HG03565 (cell line): ENCODE measurements around the gene MICALL1.
"Not testable (repeated sequence)": the region's sequence is repeated elsewhere in the genome, so short reads cannot be mapped to it uniquely, and the experiment has no call there.

Experiments used
- ATAC-seq: cut with Tn5 transposase; IDR thresholded peaks from one replicate; pipeline ENCODE4 v1.9.1; 2021; ENCODE audit warnings: mild to moderate bottlenecking, moderate library complexity; ENCODE audit not compliant: unreplicated experiment

The MICALL1 gene

DNA sequence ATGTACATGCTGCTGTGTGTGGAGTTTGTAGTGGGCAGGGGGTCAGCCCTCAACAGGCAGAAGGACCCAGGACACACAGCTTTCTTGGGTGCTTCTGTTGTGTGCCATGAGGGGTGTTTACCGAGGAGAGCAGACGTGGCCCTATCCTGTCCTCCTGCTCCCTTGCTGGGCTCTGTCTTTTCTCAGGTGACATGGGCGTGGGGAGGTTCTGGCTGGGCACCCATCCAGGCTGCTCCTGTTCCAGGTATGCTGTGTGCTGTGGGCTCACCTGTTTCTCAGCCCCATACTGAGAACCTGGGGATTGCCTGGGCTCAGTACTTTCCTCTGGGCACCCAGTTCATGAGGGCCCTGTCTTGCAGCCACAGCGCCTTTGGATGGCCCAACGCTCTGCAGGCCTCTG lies 23.3 kb downstream of the MICALL1 start:
- no peak for ATAC-seq

DNA sequence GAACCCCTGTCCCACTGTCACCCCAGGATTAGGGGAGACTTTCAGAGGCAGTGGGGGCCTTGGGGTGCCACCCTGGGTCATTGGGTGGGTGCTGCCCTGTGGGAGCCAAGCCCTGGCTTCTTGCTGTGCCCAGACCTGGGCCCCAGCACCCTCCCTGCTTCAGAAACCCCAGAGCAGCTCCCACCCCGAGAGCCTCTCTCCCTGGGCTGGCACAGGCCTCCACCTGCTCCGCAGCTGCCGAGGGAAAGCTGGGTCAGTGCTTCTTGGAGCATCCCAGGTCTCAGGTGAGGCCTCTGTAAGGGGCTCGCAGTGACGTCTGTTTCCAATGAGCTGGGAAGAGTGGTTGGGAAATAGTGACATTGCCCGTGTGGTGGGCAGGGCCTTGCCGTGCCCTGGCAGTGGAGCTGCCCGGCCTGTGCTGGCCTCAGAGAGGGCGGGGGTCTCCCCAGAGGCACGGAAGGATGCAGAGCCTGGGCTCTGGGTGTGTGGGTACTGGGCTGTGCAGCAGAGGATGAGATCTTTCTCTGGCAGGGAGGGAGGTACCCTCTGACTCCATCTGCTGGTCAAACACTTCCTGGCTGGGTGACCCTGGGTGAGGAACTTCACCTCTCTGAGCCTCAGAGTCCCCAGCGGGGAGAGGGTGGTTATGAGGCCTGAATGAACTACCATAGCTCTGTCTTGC lies 24.3 kb downstream of the MICALL1 start:
- ATAC-seq, result no peak

DNA sequence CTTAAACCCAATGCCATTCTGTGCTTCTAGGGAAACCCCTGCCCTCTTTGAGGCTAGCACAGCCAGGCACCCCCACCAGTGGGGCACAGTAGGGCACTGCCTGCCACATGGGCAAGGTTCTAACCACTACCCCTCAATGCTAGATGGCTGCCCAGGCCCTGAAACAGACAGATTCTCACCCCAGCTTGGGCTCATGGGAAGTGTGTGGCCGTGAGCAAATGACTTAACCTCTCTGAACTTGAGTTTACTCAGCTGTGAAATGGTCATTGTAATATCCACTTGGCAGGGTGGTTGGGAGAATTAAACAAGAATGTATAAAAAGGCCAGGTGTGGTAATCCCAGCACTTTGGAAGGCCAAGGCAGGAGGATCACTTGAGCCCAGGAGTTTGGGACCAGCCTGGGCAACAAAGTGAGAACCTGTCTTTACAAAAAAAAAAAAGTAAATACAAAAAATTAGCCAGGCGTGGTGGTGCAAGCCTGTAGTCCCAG lies 24.9 kb downstream of the MICALL1 start:
- no peak for ATAC-seq

DNA sequence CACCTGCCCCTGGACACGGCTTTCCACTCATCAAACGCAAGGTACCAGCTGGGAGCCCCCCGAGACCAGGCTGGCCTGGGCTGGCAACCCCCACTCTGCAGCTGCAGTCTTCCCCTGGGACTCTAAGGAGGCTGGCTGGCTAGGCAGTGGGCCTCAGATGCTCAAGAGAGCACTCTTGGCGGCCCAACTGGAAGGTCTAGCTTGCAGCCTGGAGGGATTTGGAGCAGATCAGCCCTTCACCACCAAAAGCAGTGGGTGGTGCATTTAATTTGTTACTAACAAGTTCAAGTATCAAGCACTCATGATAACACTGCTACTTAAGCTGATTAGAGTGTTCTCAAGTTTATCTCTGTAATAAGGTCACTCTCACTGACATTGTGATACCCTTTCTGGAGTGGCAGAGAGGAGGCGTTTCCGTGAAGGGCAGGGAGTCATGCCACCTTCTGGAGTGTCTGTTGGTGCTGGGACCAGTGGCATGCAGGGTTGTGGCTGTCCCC lies 25.8 kb downstream of the MICALL1 start:
- no peak for ATAC-seq

DNA sequence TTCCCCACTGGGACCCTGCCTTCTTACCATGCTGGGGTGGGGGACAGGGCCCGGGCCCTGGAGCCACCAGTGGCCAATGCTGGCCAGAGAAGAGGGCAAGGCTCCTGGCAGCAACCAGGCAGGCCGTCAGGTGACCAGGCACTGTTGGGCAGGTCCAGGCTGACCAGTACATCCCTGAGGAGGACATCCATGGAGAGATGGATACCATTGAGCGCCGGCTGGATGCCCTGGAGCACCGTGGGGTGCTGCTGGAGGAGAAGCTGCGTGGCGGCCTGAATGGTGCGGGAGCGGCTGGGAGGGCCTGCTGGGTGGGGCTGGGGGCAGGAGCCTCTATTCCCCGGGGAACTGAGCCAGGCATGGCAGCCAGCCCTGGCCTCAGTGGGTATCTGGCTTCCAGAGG lies 26.3 kb downstream of the MICALL1 start:
- no peak for ATAC-seq

DNA sequence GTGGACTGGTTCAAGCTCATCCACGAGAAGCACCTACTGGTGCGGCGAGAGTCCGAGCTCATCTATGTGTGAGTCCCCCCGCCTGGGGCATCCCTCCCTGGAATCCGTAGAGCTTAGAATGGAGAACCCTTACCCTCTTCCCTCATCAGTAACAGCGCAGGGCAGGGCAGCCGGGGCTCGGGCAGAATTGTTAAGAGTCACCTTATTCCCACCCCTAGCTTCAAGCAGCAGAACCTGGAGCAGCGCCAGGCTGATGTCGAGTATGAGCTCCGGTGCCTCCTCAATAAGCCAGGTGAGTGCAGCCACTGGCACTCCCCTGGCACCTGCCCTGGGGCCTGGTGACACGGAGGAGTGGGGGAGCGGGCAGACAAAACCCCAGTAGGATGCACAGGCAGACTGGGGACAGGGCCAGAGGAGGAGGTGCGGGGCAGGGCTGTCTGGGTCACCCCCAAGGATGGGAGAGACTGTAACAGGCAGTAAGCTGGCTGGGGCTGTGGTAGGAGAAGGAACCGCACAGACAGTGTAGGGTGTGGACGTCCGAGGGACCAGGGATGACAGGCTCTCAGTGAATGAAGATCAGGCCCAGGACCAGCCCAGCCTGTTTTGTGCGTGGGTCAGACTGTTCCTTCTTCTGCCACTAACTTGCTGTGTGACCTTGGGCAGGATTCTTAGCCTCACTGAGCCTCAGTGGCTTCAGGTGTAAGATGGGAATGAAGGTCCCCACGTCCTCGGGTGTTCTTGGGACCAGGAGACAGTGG lies 26.9 kb downstream of the MICALL1 start:
- ATAC-seq, result no peak

DNA sequence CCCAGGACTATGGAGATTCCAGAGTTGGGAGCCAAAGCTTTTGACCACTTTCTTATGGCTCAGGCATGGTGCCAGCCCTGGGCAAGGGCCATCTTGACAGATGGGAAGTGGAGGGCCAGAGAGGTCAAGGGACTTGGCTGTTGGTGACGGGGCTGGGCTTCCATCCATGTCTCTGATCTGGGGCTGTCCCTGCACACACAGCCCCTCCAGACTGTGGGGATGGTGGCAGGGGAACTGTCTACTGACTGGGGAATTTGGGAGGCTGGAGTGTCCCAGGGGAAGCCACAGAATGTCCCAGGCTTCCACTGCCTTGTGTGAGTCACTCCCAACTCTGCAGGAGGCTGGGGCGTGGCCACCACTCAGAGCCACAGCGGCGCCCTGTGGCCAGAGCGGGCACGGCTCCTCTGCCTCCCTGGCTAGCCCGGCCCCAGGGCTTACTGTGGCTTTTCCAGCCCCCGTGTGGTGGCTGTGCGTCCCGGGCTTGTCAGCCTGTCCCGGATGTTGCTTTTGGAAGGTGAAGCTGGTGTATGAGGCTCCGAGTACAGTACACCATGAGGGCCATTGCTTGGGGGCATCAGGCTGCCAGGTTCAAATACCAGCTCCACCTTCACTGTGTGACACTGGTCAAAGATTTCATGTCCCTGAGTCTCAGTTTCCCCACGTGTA lies 27.7 kb downstream of the MICALL1 start:
- peak; percentile 72 for ATAC-seq

DNA sequence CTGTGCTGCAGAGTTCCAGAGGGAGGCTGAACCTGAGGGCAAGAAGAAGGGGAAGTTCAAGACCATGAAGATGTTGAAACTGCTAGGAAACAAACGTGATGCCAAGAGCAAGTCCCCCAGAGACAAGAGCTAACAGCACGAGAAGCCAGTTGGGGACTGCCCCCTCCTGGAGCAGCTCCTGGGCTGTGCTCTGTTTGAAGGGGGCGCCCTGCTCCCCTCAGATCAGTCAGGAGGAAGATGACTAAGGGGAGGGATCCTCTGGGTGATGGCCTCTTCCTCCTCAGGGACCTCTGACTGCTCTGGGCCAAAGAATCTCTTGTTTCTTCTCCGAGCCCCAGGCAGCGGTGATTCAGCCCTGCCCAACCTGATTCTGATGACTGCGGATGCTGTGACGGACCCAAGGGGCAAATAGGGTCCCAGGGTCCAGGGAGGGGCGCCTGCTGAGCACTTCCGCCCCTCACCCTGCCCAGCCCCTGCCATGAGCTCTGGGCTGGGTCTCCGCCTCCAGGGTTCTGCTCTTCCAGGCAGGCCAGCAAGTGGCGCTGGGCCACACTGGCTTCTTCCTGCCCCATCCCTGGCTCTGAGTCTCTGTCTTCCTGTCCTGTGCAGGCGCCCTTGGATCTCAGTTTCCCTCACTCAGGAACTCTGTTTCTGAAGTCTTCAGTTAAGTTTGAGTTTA lies 34.7 kb downstream of the MICALL1 start:
- ATAC-seq, result no peak

DNA sequence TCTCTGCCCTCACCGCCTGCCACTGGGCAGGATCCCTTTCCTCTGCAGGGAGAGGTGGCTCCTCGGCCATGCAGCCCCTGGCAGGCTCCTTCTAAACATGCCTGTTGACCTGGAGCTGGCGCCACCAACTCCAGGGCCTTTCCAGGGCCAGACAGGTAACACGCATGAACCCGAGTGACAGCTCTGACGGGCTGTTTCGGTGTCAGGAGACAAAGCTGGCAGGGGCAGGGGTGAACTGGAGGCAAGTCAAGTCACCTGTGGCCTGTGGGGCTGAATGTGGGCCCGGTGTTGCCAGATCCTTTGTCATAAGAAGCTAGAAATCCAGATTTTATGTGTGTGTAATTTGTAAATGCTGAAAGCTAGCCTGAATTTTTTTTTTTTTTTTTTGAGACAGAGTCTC lies 36.0 kb downstream of the MICALL1 start:
- no peak for ATAC-seq

DNA sequence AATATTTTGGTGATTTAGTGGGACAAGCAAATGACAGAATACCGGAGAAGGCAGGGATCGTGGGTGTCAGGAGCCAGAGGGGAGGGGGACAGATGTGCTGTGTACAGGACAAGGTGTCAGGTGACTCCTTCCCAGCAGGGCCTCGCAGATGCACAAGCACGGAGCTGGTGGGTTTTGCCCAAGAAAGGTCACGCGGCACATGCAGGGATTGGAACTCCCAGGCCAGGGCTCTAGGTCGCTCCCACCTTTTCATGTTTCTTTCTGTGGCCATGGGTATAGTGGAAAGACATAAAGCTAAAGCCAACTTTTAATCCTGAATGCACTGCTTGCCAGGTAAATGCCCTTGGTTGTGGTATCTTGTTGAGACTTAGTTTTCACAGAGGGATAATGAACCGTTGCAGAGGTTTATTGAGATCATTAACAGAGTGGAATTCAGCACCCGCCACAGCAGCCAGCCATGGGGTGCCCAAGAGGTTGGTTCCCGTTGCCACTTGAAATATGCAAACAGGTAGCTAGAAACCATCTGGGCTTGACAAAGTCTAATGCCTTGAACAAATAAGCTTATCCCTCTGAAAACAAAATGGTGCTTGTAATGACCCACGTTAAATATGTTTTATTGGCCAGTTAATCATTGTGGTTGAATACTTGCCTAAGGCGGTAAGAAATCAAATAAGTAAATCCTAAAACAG lies 37.2 kb downstream of the MICALL1 start:
- ATAC-seq, result no peak

DNA sequence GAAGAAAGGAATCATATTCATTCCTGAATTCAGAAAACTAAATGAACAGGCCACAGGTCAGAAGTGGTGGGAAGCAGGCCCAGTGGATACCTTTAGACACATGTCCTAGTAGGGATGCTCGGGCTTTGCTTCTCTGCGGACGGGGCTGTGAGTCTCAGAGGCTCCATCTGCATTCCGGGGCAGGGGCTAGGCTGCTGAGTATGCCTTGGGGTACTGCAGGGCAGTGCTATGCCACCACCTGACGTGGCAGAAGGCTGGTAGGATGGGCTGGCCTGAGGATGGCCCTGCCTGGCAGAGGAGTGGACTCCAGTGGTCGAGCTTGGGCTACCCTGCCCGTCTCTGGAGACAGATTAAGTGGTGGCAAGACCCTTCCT lies 37.7 kb downstream of the MICALL1 start:
- ATAC-seq, result no peak

DNA sequence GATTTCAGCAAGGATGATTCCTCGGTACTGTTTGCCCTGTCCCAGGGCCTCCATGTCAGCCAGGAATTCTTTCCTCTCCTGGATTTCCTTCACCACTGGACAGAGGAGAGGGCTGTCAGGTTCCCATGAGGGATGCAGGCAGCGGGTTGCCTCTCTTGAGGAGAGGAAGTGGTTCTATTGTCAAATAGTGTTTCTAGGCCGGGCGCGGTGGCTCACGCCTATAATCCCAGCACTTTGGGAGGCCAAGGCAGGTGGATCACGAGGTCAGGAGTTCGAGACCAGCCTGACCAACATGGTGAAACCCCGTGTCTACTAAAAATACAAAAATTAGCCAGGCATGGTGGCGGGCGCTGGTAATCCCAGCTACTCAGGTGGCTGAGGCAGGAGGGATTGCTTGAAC lies 38.3 kb downstream of the MICALL1 start:
- not testable (repeated sequence) for ATAC-seq

DNA sequence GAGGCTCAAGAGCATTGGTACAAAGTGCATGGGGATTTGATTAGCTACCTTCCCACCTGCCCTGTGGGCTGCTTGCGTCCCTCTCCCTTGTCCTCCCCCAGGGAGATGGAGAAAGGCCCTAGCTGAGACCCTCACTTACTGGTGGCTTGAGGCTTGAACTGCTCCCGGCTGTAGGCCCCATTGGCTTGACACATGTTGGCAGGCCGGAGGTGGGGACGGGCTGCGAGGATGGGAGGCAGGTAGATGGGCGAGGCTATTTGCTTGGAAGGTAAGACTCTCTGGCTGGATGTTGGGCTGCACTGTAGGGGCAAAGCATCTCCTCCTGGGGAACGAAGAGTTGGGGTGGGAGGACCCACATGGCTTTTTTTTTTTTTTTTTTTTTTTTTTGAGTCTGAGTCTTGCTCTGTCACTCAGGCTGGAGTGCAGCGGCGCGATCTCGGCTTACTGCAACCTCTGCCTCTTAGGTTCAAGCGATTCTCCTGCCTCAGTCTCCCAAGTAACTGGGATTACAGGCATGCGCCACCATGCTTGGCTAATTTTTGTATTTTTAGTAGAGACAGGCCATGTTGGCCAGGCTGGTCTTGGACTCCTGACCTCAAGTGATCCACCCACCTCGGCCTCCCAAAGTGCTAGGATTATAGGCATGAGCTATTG lies 41.2 kb downstream of the MICALL1 start:
- not testable (repeated sequence) for ATAC-seq

DNA sequence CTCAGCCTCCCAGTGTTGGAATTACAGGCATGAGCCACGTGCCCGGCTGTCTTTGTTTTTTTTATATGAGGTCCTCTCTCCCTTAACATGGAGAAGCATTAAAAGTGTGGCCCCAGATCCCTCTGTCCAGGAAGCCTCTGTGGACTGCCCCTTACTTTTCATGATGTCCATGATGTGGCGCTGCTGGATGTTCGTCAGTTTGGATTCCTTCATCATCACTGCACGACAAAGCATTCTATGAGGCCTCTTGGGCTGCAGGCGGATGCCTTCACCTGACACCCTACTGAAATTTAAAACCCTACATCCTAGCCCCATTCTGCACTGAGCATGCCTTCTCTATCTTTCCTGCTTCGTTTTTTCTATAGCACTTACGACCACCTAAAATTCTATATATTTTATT lies 45.2 kb downstream of the MICALL1 start:
- ATAC-seq, result no peak

DNA sequence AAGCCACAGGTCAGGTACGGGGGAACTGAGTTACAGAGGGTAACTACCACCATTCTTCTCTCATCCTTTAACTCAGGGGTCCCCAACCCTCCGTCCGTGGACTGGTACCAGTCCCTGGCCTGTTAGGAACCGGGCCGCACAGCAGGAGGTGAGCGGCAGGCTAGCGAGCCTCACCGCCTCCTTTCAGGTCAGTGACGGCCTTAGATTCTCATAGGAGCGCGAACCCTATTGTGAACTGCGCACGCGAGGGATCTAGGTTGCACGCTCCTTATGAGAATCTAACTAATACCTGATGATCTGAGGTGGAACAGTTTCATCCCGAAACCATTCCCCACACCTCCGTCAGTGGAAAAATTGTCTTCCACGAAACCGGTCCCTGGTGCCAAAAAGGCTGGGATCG lies 46.5 kb downstream of the MICALL1 start:
- ATAC-seq, result not testable (repeated sequence)

DNA sequence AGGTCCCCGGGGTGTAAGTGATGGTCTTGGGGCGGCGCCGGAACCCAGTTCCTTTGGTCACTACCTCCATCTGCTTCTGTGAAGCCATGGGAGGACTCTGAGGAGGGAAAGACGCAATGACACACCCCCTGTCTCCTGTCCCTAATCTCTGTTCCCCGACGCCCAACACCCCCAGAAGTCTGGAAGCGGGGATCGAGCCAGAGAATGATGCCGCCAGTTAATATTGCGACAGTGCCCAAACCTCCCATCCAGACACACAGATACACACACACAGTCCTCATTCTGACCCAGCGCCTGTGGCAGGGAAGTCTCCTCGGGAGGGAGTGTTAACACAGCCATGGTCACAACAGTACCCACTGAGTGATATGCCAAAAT lies 47.0 kb downstream of the MICALL1 start:
- ATAC-seq, result no peak

DNA sequence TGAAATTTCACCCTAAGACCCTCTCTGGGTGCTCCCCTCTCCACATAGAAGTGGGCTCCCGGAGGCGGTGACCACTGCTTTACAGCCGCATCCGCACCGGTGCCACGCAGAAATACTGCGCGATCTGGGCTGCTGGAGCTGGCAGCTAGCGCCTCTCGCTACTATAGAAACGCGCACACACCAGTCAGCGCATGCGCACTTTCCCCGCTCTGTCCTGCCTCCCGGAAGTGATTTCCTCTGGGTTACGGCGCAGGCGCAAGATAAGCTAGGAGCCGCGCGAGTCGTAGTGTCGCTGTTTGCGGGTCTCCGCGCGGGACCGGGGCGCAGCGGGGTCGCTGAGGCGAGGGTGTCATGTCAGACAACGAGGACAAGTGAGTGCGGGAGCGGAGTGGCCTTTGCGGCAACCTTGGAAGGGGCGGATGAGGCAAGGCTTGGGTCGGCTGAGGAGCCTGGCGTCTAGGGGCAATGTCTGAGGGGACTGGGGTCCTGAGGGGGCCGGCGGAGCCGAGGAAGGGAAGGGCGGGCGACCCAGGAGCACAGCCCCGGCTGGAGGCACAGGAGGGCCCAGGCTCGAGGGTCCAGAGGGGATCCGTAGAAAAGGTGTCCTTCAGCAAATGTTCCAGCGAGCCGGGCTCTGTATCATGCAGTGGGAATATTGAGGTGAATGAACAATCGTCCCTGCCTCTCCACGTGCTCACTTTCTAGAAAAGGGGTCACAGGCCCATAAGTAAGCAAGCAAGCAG lies 47.5 kb downstream of the MICALL1 start, which contains the start of the genes C22orf23 and POLR2F:
Gene C22orf23 (minus strand): TSS at position 165 of the 743 bp plus-strand sequence. CDS start 452 bp downstream, outside the sequence.
Gene POLR2F (plus strand): TSS at position 263 of the 743 bp plus-strand sequence. CDS start 89 bp downstream, at position 352.
- ATAC-seq, result peak; percentile 86

DNA sequence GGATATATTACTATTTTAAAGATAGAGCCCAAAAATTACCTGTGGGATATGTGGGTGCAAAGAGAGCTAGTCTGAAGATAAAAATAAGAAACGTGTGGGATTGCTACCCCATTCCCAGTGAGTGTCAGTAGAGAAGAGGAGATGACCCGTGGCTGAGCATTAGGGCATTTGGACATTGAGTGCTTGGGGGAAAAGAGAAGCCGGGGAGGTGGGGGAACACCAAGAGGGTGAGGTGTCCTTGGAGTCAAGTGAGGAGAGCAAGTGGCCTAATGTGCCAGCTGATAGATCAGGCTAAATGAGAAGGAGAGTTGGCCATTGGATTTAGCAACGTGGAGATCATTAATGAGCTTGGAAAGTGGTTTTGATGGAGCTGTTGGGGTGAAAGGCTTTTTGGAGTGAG lies 48.6 kb downstream of the MICALL1 start:
- no peak for ATAC-seq

DNA sequence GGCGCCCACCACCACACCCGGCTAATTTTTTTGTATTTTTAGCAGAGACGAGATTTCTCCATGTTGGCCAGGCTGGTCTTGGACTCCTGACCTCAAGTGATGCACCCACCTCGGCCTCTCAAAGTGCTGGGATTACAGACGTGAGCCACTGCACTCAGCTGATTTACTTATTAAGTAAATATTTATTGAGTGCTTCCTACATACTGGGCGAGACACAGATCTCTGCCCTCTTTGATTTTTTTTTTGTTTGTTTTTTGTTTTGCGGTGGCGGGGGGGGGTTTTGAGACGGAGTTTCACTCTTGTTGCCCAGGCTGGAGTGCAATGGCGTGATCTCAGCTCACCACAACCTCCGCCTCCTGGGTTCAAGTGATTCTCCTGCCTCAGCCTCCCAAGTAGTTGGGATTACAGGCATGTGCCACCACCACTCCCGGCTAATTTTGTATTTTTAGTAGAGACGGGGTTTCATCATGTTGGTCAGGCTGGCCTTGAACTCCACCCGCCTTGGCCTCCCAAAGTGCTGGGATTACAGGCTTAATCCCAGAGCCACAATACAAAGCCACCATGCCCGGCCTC lies 49.8 kb downstream of the MICALL1 start:
- not testable (repeated sequence) for ATAC-seq
